HEK293T (cell line): Measurements from ENCODE around the gene RGS16.
"Not testable (repeated sequence)": the region's sequence is repeated elsewhere in the genome, so short reads cannot be mapped to it uniquely, and the experiment has no call there.

Source experiments
- CTCF ChIA-PET: fragments of 350-600 bp; formaldehyde crosslinking; extraction: SDS; loops from one replicate; lab custom pipeline; 2021; ENCODE audit warnings: antibody characterized with exemption, inconsistent platforms; lab: Yijun Ruan, JAX
- POLR2A ChIA-PET: fragments of 350-600 bp; formaldehyde crosslinking; extraction: SDS; loops from one replicate; lab custom pipeline; 2020; ENCODE audit warnings: antibody characterized with exemption, inconsistent platforms; lab: Yijun Ruan, JAX
- DNase-seq: peaks from one replicate; pipeline ENCODE4 v3.0.0; 2012; ENCODE audit warnings: mixed read lengths; ENCODE audit errors: extremely low spot score
- ARNT ChIP-seq: fragments of 450-650 bp; IDR thresholded peaks from 2 replicates; pipeline ENCODE4 v1.6.1; 2017; ENCODE audit warnings: mild to moderate bottlenecking
- BHLHE40 ChIP-seq: fragments of 450-650 bp; IDR thresholded peaks from 2 replicates; pipeline ENCODE4 v1.6.1; 2016; ENCODE audit warnings: mild to moderate bottlenecking, moderate library complexity, borderline replicate concordance
- CTBP1 ChIP-seq: fragments of 450-650 bp; IDR thresholded peaks from 2 replicates; pipeline ENCODE4 v1.6.1; 2016; ENCODE audit warnings: borderline replicate concordance
- ELF4 ChIP-seq: fragments of 450-650 bp; IDR thresholded peaks from 2 replicates; pipeline ENCODE4 v1.6.1; 2017; ENCODE audit warnings: antibody characterized with exemption
- FOXA1 ChIP-seq: fragments of 450-650 bp; IDR thresholded peaks from 2 replicates; pipeline ENCODE4 v1.6.1; 2016; ENCODE audit warnings: mild to moderate bottlenecking
- FOXK2 ChIP-seq: fragments of 450-650 bp; IDR thresholded peaks from 2 replicates; pipeline ENCODE4 v1.6.1; 2016; ENCODE audit warnings: mild to moderate bottlenecking
- FOXM1 ChIP-seq: fragments of 450-650 bp; IDR thresholded peaks from 2 replicates; pipeline ENCODE4 v1.6.1; 2017; ENCODE audit warnings: mild to moderate bottlenecking, borderline replicate concordance
- HDGF ChIP-seq: fragments of 450-650 bp; IDR thresholded peaks from 2 replicates; pipeline ENCODE4 v1.6.1; 2017; ENCODE audit warnings: antibody characterized with exemption, borderline replicate concordance
- L3MBTL2 ChIP-seq: fragments of 450-650 bp; conservative IDR thresholded peaks from 2 replicates; pipeline ENCODE4 v1.6.1; 2016; ENCODE audit warnings: mild to moderate bottlenecking
- LEF1 ChIP-seq: fragments of 450-650 bp; IDR thresholded peaks from 2 replicates; pipeline ENCODE4 v1.6.1; 2017; ENCODE audit warnings: mild to moderate bottlenecking, borderline replicate concordance
- NFRKB ChIP-seq: fragments of 450-650 bp; IDR thresholded peaks from 2 replicates; pipeline ENCODE4 v1.6.1; 2016; ENCODE audit warnings: mild to moderate bottlenecking, moderate library complexity
- SP1 ChIP-seq: fragments of 450-650 bp; IDR thresholded peaks from 2 replicates; pipeline ENCODE4 v1.6.1; 2017
- SUZ12 ChIP-seq: fragments of 450-650 bp; IDR thresholded peaks from 2 replicates; pipeline ENCODE4 v1.6.1; 2016; ENCODE audit warnings: mild to moderate bottlenecking
- TARDBP ChIP-seq: fragments of 450-650 bp; IDR thresholded peaks from 2 replicates; pipeline ENCODE4 v1.6.1; 2016
- ZNF384 ChIP-seq: fragments of 450-650 bp; IDR thresholded peaks from 2 replicates; pipeline ENCODE4 v1.6.1; 2016
- TF ChIP-seq, protein P1 (sequence below): fragments of 450-650 bp; IDR thresholded peaks from 2 replicates; pipeline ENCODE4 v1.6.1; 2016

RGS16 gene

DNA sequence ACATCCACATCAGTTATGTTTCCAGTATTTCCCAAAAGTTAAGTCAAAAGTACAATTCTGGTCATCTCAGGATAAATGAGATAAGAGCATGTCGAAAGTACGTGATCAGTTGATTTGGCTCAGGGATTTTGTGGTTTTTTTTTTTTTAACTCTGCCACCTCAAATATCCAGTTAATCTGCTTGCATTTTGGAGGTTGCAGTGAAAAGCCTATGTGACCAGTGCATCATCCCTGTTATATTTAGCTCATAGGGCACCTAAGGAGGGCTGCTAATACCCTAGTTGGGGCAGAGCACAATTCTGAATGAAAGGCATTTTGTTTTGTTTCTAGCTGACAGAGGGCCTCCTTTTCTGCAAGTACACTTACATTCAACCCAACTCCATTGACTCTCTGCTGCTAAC, 31.7 kb upstream of the RGS16 start:
- ChIA-PET POLR2A (interaction anchor here (1.8 kb wide), 1 partner anchor 20 kb away, joined by 5 read pairs; no protein-coding TSS in a partner anchor), CTCF (no interaction called here)
- no peak for DNase-seq
- TF ChIP-seq ZNF384 = no peak
- no peak for TF ChIP-seq BHLHE40
- TF ChIP-seq, protein P1, sequence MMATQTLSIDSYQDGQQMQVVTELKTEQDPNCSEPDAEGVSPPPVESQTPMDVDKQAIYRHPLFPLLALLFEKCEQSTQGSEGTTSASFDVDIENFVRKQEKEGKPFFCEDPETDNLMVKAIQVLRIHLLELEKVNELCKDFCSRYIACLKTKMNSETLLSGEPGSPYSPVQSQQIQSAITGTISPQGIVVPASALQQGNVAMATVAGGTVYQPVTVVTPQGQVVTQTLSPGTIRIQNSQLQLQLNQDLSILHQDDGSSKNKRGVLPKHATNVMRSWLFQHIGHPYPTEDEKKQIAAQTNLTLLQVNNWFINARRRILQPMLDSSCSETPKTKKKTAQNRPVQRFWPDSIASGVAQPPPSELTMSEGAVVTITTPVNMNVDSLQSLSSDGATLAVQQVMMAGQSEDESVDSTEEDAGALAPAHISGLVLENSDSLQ = no peak
- no peak for TF ChIP-seq NFRKB
- no peak for TF ChIP-seq SP1
- no peak for TF ChIP-seq ARNT
- no peak for TF ChIP-seq SUZ12
- no peak for TF ChIP-seq HDGF
- TF ChIP-seq FOXK2 = no peak
- no peak for TF ChIP-seq ELF4
- TF ChIP-seq TARDBP = no peak
- no peak for TF ChIP-seq CTBP1
- no peak for TF ChIP-seq L3MBTL2
- TF ChIP-seq LEF1 = no peak
- TF ChIP-seq FOXA1 = no peak
- no peak for TF ChIP-seq FOXM1

DNA sequence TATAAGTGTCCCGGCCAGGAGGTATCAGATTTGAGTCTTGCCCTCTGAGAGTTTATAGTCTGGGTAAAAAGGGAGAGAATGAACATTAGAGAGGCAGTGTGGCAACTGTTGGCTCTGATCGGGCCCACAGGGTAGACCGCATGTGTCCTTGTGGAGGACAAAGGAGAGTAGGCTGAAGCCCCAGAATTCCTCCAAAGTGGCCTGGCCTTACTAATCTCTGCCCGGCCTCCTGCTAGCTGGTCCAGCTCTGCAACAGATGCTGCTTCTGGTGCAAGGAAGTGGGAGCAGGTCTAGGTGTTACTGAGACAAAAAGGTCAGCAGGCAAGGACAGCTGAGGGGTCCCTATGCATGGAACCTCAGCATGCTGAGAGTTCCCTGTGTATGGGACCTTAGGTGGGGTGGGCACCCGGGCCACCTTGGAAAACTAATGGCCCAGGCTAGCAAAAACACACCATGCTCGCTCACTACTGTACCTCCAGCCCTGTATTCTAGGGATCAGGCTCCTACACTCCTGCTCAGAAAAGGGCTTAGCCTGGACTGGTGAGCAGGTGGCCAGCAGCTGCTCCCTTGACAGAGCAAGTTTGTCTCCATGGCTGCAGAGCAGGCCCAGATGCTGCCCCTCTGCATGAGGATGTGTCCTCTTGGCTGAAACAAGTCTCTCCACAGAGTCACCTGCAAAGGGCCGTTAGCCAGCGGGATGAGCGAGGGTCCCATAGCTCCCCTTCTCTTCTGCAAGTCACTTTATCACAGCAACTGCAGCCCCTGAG, 30.3 kb upstream of the RGS16 start:
- POLR2A ChIA-PET = interaction anchor here (1.8 to 1.9 kb wide), 2 partner anchors 18 to 31 kb away, joined by 5 to 6 read pairs; no protein-coding TSS in a partner anchor
- no peak for TF ChIP-seq BHLHE40
- no peak for TF ChIP-seq TARDBP
- CTCF ChIA-PET = no interaction called here
- DNase-seq = no peak

DNA sequence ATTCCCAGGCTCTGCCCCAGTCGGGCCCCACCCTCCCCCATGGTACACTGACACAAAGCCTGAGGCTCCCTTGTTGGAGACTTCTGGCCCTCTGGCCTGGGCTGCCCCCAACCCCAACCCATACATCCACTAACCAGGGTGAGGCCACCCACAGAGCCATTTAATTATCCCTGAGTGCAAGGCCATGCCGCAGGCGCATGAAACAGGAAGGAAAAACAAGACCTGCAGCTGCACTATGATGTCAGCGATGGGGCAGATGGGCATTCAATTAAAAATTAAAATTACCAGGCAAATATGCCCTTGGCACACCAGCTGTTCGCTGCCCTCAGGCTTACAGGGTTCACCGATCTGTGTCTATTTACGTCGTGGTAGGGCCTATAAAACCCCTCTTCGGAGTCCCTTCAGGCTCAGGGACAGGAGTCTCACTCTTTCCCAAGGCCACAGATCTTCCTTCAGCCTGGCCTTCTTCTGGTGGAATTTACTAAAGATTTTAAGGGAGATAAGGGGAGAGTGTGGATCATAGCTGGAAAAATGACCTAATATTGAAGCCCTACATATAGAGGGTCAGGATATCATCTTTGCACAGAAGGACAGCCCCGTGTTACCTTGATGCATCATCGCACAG, 29.6 kb upstream of the RGS16 start:
- TF ChIP-seq L3MBTL2 = no peak
- no peak for TF ChIP-seq SUZ12
- no peak for TF ChIP-seq ARNT
- no peak for TF ChIP-seq FOXA1
- no peak for TF ChIP-seq FOXK2
- no peak for TF ChIP-seq FOXM1
- no peak for TF ChIP-seq SP1
- TF ChIP-seq CTBP1 = no peak
- no peak for TF ChIP-seq ZNF384
- TF ChIP-seq LEF1 = no peak
- TF ChIP-seq, protein P1 = no peak
- no peak for TF ChIP-seq TARDBP
- no peak for DNase-seq
- ChIA-PET POLR2A (interaction anchor here (1.9 kb wide), 1 partner anchor 30 kb away, joined by 6 read pairs; no protein-coding TSS in a partner anchor), CTCF (no interaction called here)

DNA sequence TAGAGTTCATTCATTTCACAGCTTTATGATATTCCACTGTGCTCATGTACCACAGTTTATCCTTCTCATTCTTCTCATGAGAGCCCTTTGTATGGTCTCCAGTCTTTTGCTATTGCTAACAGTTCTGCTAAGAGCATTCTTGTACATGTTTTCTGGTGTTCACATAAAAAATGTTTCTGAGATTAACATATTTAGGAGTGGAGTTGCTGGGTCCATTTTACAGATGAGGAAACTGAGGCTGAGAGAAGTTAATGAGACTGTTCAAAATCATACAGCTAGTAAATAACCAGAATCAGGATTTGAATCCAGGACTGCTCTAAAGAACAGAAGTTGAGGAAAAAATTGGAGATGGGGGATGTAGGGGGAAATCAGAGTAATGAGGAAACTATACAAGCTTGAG, 28.8 kb upstream of the RGS16 start:
- ChIA-PET POLR2A (interaction anchor here (1.9 kb wide), 1 partner anchor 30 kb away, joined by 6 read pairs; no protein-coding TSS in a partner anchor), CTCF (no interaction called here)
- no peak for TF ChIP-seq CTBP1
- no peak for TF ChIP-seq SUZ12
- no peak for TF ChIP-seq HDGF
- no peak for TF ChIP-seq ELF4
- TF ChIP-seq NFRKB = no peak
- no peak for TF ChIP-seq SP1
- no peak for TF ChIP-seq FOXA1
- no peak for TF ChIP-seq L3MBTL2
- no peak for TF ChIP-seq BHLHE40
- no peak for TF ChIP-seq ARNT
- TF ChIP-seq, protein P1 = no peak
- no peak for TF ChIP-seq TARDBP
- no peak for TF ChIP-seq FOXK2
- DNase-seq = no peak

DNA sequence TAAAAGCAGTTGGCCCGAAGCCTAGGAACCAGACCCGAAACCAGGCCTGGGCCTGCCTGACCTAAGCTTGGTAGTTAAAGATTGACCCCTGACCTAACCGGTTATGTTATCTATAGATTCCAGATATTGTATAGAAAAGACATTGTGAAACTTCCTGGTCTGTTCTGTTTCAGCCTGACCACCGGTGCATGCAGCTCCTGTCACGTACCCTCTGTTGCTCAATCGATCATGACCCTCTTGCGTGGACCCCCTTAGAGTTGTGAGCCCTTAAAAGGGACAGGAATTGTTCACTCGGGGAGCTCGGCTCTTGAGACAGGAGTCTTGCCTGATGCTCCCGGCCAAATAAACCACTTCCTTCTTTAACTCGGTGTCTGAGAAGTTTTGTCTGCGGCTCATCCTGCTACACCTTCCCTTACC, 28.3 kb upstream of the RGS16 start:
- POLR2A ChIA-PET, DNase-seq: not testable (repeated sequence)
- CTCF ChIA-PET = interaction anchor here (0.9 kb wide), 1 partner anchor 12 kb away, joined by 3 read pairs; no protein-coding TSS in a partner anchor

DNA sequence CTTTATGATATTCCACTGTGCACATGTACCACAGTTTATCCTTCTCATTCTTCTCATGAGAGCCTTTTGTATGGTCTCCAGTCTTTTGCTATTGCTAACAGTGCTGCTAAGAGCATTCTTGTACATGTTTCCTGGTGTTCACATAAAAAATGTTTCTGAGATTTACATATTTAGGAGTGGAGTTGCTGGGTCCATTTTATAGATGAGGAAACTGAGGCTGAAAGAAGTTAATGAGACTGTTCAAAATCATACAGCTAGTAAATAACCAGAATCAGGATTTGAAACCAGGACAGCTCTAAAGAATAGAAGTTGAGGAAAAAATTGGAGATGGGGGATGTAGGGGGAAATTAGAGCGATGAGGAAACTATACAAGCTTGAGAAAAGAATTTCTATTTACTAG, 27.8 kb upstream of the RGS16 start:
- ChIA-PET POLR2A (no interaction called here), CTCF (interaction anchor here (0.9 kb wide), 1 partner anchor 11 kb away, joined by 3 read pairs; no protein-coding TSS in a partner anchor)
- TF ChIP-seq L3MBTL2 (no peak), FOXK2 (no peak), FOXA1 (no peak)
- no peak for DNase-seq
